Hepatocyte (in vitro differentiated cells): ENCODE data around the gene APC2.
"Not testable (repeated sequence)": the region's sequence is repeated elsewhere in the genome, so short reads cannot be mapped to it uniquely, and the experiment has no call there.

ENCODE experiments used
- CTCF ChIP-seq: fragments of 200-600 bp; sonication (generic); IDR thresholded peaks from 2 replicates; pipeline ENCODE4 v1.5.1; 2016; ENCODE audit warnings: antibody characterized with exemption, mild to moderate bottlenecking; ENCODE audit not compliant: poor library complexity
- EZH2 ChIP-seq: fragments of 200-600 bp; sonication (generic); IDR thresholded peaks from 2 replicates; pipeline ENCODE4 v1.6.1; 2016; ENCODE audit warnings: antibody characterized with exemption, mild to moderate bottlenecking, borderline replicate concordance
- EZH2phosphoT487 ChIP-seq: fragments of 200-600 bp; sonication (generic); IDR thresholded peaks from one replicate; pipeline ENCODE4 v1.6.1; 2018; ENCODE audit warnings: antibody characterized with exemption, mild to moderate bottlenecking, low read depth, moderate library complexity; ENCODE audit not compliant: unreplicated experiment, severe bottlenecking

DNA sequence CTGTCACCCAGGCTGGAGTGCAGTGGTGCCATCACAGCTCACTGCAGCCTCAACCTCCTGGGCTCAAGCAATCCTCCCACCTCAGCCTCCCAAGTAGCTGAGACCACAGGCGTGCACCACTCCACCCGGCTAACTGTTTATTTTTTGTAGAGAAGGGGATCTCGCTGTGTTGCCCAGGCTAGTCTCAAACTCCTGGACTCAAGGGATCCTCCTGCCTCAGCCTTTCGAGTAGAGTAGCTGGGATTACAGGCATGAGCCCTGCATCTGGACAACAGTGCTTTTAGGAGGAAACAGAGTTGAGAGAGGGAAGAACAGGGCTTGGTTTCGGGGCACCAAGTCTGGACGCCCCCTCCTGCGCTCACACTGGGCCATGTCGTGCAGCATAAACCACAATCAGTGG, 69.9 kb downstream of the APC2 start:
- not testable (repeated sequence) for TF ChIP-seq EZH2, CTCF, EZH2phosphoT487
